8988T (cell line): ENCODE data around the gene ZNF652.

Source experiments
- DNase-seq: peaks from one replicate; pipeline ENCODE4 v3.0.0; 2011

Gene ZNF652

DNA sequence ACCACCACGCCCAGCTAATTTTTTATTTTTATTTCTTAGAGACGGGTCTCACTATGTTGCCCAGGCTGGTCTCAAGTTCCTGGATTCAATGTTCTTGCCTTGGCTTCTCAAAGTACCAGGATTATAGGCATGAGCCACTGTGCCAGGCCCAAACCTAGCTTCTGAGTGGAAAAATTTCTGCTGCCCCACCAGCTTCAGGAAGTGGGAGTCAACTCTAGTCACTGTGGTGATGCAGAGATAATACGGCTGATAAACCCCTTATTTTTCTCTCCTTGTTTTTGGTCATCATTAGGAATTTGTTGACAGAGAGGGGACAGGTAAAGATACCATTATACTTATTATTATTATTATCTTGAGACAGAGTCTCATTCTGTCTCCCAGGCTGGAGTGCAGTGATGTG is 103.7 kb downstream of the ZNF652 start:
- DNase-seq, result no peak

DNA sequence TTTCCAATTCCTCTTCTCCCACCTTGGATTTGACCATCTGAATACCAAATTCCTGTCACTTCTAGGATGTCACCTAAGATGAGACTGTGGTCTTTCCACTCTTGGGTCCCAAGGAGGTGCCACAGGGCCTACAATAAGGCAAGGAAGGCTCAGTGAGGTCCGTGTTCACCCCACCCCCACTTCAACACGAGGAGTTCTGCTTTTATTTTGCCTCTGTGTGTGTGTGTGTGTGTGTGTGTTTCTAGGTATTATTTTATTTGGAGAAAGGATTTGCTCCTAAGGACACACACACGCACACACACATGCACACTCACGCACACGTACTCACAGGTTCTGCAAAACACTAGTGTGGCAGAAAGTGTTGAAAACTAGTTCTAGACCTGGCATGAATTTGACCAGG is 106.9 kb downstream of the ZNF652 start:
- no peak for DNase-seq

DNA sequence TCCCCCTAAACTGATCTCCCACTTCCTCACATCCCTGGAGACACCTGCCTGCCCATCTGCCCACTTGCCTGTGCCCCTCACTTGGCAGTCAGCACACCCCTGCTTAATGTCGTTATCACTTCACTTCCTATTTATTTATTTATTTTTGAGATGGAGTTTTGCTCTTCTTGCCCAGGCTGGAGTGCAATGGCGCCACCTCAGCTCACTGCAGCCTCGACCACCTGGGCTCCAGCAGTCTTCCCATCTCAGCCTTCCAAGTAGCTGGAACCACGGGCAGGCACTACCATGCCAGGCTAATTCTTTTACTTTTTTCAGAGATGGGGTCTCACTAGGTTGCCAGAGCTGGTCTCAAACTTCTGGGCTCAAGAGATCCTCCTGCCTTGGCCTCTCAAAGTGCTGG is 108.0 kb downstream of the ZNF652 start:
- DNase-seq, result no peak

DNA sequence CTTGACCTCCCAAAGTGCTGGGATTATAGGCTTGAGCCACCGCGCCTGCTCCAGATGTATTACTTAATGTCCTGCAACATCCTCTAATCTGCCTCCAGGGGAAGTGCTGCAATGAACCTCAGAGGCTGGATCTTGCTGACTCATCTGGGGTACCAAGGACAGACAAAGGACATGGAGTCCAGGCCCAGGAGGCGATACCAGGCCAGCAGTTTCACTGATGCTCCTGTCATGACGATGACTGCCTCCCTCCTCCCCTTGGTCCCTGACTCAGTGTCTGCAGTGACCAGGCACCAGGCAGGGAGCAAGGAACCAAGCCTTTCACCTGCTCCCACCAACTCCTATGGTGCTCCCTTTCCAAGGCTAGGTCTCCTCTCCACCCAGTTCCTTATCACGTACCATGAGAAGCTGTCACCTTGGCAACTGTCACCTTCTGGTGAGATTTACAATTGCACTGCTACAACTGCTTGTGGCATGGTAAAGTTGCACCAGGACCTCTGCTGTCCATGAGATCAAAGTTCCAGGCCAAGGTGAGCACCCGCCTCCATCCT is 109.8 kb downstream of the ZNF652 start:
- no peak for DNase-seq

DNA sequence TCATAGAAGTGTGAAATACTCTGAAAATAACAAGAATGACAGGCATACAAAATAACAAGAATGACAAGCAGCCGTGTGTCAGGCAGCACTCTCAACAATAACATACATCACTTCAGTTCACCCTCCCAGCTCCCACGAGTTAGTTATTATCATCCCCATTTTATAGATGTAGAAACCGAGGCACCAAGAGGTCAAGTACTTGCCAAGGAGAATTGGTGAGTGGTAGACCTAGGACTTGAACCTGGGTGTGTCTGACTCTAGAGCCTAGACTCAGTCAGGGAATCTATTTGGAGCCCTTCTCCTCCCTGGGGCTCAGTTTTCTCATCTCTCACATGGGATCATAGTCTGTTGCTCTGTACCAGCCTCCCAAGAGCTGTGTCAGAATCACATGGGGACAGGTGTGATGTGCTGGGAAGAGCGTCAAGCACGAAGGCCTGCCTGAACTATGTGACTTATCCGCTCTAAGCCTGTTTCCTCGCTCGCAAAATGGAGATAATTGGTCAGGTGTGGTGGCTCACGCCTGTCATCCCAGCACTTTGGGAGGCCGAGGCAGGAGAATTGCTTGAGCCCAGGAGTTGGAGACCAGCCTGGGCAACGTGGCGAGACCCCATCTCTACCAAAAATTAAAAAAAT is 112.0 kb downstream of the ZNF652 start:
- no peak for DNase-seq

DNA sequence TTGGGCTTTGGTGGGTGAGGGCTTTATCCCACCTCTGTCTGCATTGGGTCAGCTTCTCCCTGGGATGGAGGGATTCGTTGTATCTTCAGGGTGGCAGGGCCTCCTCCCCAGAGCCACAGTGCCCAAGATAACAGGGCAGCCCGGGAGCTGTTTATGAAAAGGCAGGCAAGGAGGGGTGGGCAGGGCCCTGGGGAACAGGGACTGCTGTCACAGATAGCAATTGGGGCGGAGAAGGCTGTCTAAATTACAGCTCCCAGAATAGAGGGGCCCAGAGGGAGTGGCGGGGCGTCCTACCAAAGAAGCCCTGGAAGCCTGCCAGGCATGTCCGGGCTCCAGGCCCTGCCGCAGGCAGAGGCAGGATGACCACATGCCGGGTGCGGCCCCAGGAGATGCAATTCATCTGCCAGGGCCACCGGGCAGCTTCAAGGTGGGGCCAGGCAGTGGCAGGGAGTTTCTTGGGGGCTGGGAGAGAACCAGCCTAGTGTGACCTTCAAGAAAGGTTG is 112.7 kb downstream of the ZNF652 start:
- no peak for DNase-seq

DNA sequence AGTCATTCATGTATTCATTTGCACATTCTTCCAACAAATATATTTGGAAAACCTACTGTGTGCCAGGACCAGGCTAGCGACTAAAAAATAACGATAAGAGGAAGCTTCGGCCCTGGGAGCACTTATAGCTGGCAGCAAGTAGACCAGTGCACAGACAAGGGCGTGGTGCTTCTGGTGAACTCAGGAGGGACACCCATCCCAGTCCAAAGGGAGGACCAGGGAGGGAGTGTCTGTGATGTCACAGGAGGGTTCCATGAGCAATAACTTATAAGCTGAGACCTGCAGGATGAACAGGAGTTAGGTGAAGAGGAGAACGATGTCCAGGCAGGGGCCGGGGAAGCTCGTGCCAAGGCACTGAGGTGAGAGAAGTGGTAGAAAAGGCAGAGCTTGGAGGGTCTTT is 114.1 kb downstream of the ZNF652 start:
- DNase-seq, result no peak

DNA sequence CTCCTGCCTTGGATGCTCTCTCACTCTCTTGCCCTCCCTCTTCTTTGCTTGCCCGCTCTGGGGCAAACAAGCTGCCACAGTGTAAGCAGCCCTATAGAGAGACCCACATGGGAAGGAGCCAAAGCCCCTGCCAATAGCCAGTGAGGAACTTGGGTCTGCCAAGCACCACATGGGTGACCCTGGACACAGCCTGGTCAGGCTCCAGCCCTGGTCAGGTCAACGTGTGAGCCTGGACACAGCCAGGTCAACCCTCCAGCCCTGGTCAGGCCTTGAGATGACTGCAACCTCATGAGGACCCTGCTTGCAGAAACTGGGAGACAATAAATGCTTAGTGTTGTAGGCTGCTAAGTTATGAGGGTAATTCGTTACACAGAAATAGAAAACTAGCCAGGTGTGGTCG is 117.2 kb downstream of the ZNF652 start:
- DNase-seq, result no peak
